Activated CD4-positive, alpha-beta T cell treated with anti-CD3 and anti-CD28 coated beads, Interleukin-2, amount 10 ng/mL, durations not matched to agents 24 days and 14 days (primary cell): ENCODE results near the gene CACNA2D3. TPM values are rescaled to one million over a fixed set of nuclear protein-coding genes. Genes with fewer than 3 reads are reported as not detected.

Experiments used
- DNase-seq: peaks from one replicate; pipeline ENCODE4 v3.0.0; 2022
- H3K27ac Mint-ChIP-seq: one replicate; pipeline ENCODE4 v1.8.0; 2022; ENCODE audit warnings: mild to moderate bottlenecking, mixed read lengths
- H3K27me3 Mint-ChIP-seq: one replicate; pipeline ENCODE4 v1.8.0; 2022; ENCODE audit warnings: mixed read lengths
- H3K36me3 Mint-ChIP-seq: one replicate; pipeline ENCODE4 v1.8.0; 2022; ENCODE audit warnings: low read depth, mild to moderate bottlenecking, mixed read lengths
- H3K4me1 Mint-ChIP-seq: one replicate; pipeline ENCODE4 v1.8.0; 2021; ENCODE audit warnings: mixed read lengths
- H3K4me3 Mint-ChIP-seq: one replicate; pipeline ENCODE4 v1.8.0; 2022; ENCODE audit warnings: mild to moderate bottlenecking, moderate library complexity, mixed read lengths
- H3K9me3 Mint-ChIP-seq: one replicate; pipeline ENCODE4 v1.8.0; 2021; ENCODE audit warnings: mixed read lengths
- intact Hi-C: fragments of 100-400 bp; cut with micrococcal nuclease; formaldehyde crosslinking; loops from one replicate; pipeline ENCODE4 v1.15.1; 2023
- total RNA-seq: library from RNA; stranded (reverse); gene quantifications from 2 replicates; pipeline ENCODE4 v1.2.3, GENCODE V29; 2022

CACNA2D3 gene
- total RNA-seq, 1 donor from 2014 or later, result not detected

DNA sequence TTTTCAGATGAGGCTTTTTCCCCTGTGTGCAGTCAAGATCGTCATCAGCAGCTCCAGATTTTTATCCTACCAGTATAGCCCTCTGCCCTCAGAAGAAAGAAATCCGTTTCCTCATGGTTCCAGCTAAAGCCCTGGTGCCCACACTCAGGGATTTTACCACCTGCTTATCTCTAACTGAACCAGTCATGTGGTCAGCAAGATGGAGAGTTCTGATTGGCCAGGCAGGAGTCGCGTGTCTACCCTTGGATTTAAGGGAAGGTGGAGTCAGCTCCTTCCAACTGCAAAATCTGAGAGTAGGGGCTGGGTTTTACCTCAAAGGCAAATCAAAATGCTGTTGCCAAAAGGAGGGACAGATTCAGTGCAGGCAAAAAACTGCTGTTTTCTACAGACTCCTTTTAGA is 670.2 kb downstream of the CACNA2D3 start:
- no peak for DNase-seq
- Mint-ChIP-seq H3K27ac (no peak overlapping the region), H3K36me3 (no peaks in the 10 kb centered on the region), H3K4me3 (no peak overlapping the region), H3K4me1 (no peaks in the 10 kb centered on the region), H3K9me3 (no peaks in the 10 kb centered on the region), H3K27me3 (no peaks in the 10 kb centered on the region)
- intact Hi-C loops, result no loop called here

DNA sequence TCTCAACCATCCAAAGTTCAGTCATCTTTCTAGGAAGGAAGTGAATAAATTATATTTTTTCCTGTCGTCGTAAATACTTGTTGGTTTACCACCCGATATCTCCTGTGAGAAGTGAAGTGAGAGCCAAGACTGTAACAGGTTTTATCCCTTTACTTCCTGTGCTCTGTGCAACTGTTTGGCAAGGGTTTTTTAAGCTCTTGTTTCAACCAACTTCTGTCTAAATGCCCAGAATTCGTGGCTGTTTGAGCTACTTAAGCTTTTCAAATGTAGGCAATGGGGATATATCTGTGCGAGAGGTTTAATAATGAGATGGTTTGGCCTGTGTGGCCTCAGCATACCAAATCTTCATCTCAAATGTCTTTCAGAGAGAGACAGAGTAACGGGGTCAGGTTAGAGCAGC is 670.8 kb downstream of the CACNA2D3 start:
- DNase-seq, result no peak
- Mint-ChIP-seq H3K36me3 (no peaks in the 10 kb centered on the region), H3K27me3 (no peaks in the 10 kb centered on the region), H3K27ac (no peak overlapping the region), H3K4me3 (no peak overlapping the region), H3K9me3 (no peaks in the 10 kb centered on the region), H3K4me1 (no peaks in the 10 kb centered on the region)
- intact Hi-C loops, result no loop called here

DNA sequence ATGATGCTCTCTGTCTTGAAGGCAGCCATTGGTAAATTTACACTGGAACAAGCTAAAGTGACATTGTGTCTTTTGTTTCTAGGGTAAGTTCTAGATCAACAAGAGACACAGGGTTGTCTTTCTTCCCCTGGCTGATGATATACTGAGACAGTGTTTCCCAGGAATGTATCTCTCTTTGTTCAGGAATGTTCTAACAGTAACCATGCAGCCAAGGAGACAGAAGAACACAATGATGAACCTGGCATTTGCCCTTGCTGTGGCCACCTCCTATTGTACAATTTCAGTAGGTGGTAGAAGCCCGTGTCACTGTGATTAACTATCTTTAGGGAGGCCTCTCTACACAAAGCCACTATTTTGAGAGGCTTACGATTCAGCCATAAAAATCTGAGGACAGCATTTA is 674.8 kb downstream of the CACNA2D3 start:
- Mint-ChIP-seq H3K4me3 (no peak overlapping the region), H3K36me3 (no peaks in the 10 kb centered on the region), H3K4me1 (no peaks in the 10 kb centered on the region), H3K9me3 (no peaks in the 10 kb centered on the region), H3K27me3 (no peaks in the 10 kb centered on the region), H3K27ac (no peak overlapping the region)
- intact Hi-C loops, result no loop called here
- DNase-seq, result no peak

DNA sequence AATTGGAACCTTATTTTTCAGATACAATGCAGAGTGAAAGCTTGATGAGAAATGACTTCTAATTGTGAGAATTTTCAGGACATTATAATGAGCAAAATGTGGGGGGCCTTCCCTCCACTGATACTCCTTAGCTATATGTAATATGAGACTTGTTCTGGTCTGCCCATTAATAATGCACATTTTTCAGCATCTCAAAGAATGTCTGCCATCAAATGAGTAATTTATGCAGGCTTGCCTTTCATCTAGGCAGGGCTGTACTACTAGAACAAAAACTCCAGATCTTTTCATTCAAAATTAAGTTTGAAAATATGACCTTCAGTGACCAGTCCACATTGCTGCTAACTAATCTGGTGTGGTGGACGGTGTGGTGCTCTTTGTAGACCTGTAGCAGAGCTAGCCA is 678.1 kb downstream of the CACNA2D3 start:
- no peaks in the 10 kb centered on the region for H3K27me3 Mint-ChIP-seq
- H3K36me3 Mint-ChIP-seq, result no peaks in the 10 kb centered on the region
- no peak for DNase-seq
- H3K27ac Mint-ChIP-seq, result no peak overlapping the region
- no peaks in the 10 kb centered on the region for H3K4me1 Mint-ChIP-seq
- no peak overlapping the region for H3K4me3 Mint-ChIP-seq
- intact Hi-C loops, result no loop called here
- no peaks in the 10 kb centered on the region for H3K9me3 Mint-ChIP-seq

DNA sequence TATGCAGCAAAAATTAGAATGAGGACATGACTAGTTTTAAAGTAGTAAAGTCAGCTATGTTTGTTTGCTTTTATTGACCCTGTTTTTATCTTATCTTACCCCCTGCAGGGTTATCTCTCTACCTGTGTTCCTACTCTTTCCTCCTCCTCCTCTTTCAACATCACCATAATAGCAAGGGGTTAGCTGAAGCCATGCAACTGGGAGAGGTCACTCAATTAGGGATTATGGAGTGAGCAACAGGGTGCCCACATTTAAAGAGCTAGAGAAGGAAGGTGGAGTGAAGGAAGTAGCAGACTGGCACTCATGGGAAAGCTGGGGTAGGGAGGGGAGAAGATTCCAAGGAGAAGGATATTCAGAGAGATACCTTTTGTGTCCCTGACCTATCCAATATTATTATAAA is 679.6 kb downstream of the CACNA2D3 start:
- H3K27me3 Mint-ChIP-seq, result no peaks in the 10 kb centered on the region
- no peaks in the 10 kb centered on the region for H3K4me1 Mint-ChIP-seq
- H3K9me3 Mint-ChIP-seq, result no peaks in the 10 kb centered on the region
- H3K36me3 Mint-ChIP-seq, result no peaks in the 10 kb centered on the region
- no peak overlapping the region for H3K27ac Mint-ChIP-seq
- no peak overlapping the region for H3K4me3 Mint-ChIP-seq
- DNase-seq, result no peak
- intact Hi-C loops, result no loop called here

DNA sequence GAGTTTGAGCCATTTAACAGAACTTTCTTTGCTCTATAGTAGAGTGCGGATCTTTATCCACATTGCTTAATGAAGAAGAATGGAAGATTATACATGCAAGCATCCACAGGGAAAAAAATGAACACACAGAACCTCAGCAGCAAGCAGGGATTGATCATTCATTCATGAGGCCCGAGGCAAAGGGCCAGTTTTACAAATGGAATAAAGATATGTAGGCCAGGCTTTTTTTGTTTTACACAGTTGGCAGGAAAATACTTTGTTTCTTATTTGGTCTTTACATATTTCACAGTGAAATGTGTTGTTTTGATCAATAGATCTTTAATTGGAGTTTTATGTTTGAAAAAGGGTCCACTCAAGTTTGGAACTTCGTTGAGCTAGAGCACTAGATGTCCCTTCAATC is 688.0 kb downstream of the CACNA2D3 start:
- H3K4me1 Mint-ChIP-seq, result no peaks in the 10 kb centered on the region
- no peak overlapping the region for H3K4me3 Mint-ChIP-seq
- H3K27ac Mint-ChIP-seq, result no peak overlapping the region
- peaks cover 9% of the 10 kb centered on the region for H3K9me3 Mint-ChIP-seq
- intact Hi-C loops, result no loop called here
- no peaks in the 10 kb centered on the region for H3K27me3 Mint-ChIP-seq
- no peaks in the 10 kb centered on the region for H3K36me3 Mint-ChIP-seq
- DNase-seq, result no peak

DNA sequence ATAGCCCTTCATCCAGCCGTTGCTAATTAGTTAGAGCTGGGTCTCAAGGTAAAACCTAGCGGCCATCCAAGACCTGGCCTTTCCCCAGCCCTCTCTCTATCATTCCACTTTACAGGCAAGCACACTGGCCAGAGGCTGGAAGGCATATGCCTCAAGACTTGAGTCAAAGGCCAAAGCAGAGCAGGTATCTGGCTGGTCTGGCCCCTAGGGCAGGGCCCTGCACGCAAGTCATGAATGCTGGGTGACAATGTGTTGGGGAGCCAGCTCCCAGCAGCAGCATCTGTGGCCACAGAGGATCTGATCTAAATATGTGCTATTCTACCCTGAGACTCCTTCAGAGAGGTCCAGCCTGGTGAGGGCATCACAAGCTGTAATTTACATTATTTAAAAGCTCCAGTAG is 691.9 kb downstream of the CACNA2D3 start:
- Mint-ChIP-seq H3K27me3 (no peaks in the 10 kb centered on the region), H3K9me3 (peaks cover 4% of the 10 kb centered on the region), H3K36me3 (no peaks in the 10 kb centered on the region), H3K27ac (no peak overlapping the region), H3K4me3 (no peak overlapping the region), H3K4me1 (no peaks in the 10 kb centered on the region)
- DNase-seq, result no peak
- intact Hi-C loops, result no loop called here

DNA sequence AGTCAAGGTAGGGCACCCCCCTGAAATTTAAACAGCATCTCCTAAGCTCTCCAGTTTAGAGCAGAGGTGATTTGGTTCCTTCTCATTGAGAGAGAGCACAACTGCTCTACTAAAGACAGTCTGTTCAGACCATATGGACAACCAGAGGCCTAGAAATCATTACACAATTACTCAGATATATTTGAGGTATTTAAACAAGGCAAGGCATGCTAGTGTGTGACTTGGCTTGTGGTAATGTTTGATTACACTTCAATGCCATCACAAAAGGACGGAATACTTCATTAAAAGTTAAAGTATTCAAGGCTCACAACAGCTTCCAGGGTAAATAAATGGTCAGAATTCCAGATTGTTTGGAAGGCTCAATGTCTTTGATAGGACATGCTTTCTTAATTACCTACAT is 695.3 kb downstream of the CACNA2D3 start:
- DNase-seq, result no peak
- H3K4me1 Mint-ChIP-seq, result no peaks in the 10 kb centered on the region
- H3K9me3 Mint-ChIP-seq, result no peaks in the 10 kb centered on the region
- no peak overlapping the region for H3K27ac Mint-ChIP-seq
- intact Hi-C loops, result no loop called here
- no peaks in the 10 kb centered on the region for H3K27me3 Mint-ChIP-seq
- no peaks in the 10 kb centered on the region for H3K36me3 Mint-ChIP-seq
- H3K4me3 Mint-ChIP-seq, result no peak overlapping the region

DNA sequence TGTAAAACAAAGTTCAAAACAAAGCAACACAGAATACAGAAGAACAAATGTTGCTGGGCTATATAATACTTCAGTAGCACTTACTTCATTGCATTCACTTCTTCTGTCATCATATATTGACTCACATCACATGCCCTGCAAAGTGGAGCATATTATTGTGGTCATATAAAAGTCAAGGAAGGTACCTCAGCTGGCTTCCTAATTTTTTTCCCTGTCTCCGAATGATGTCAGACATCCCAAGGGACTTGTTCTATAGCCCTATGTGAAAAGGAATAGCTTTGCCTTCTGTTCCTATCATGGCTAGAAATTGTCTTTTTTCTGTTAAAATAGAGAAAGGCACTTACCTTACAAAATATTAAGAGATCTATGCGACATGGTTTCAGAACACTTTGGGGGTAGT is 696.1 kb downstream of the CACNA2D3 start:
- H3K27me3 Mint-ChIP-seq, result no peaks in the 10 kb centered on the region
- no peak overlapping the region for H3K27ac Mint-ChIP-seq
- no peaks in the 10 kb centered on the region for H3K36me3 Mint-ChIP-seq
- intact Hi-C loops, result no loop called here
- no peaks in the 10 kb centered on the region for H3K9me3 Mint-ChIP-seq
- H3K4me3 Mint-ChIP-seq, result no peak overlapping the region
- DNase-seq, result no peak
- H3K4me1 Mint-ChIP-seq, result no peaks in the 10 kb centered on the region

DNA sequence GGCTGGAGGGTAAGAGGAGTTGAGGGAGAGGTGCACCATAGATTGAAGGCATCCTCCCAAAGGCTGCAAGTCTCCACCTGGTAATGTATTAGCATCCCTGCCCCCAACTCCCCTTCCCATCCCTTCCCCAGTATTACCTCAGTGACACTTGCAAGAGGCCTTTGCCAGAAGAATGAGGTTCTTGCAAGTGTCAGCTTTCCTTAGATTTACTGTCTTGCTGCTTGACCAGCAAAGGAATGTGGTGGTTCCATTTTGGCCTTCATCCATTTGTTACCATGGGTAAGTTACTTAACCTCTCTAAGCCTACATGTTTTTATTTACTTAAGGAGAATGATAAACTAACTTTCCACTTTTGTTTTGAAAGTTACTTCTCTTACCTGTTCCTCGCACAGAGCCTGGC is 696.6 kb downstream of the CACNA2D3 start:
- no peaks in the 10 kb centered on the region for H3K27me3 Mint-ChIP-seq

DNA sequence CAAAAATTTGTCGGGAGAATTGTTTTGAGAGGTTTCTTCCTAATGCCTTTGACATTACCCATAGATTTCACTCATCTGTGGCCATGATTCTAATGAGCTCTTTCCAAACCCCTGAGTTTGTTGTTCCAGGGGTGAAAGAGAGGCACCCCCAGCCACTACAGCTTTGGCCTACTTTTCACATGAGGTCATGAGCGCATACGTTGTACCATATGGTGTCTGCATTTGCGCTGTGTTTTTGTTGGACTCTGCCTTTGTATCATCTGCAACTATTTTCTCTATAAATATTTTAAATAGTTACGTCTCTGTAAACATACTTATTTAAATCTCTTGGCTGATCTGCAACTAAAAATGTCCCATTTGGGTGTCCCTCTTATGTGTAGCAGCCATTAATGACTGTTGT is 697.6 kb downstream of the CACNA2D3 start:
- H3K27ac Mint-ChIP-seq, result no peak overlapping the region
- no peaks in the 10 kb centered on the region for H3K27me3 Mint-ChIP-seq
- intact Hi-C loops, result no loop called here
- no peaks in the 10 kb centered on the region for H3K36me3 Mint-ChIP-seq
- no peak overlapping the region for H3K4me3 Mint-ChIP-seq
- H3K9me3 Mint-ChIP-seq, result no peaks in the 10 kb centered on the region
- no peaks in the 10 kb centered on the region for H3K4me1 Mint-ChIP-seq
- no peak for DNase-seq

More for the DNA sequence above, 696.6 kb downstream of the CACNA2D3 start:
- no peak overlapping the region for H3K27ac Mint-ChIP-seq
- H3K4me3 Mint-ChIP-seq, result no peak overlapping the region
- no peak for DNase-seq
- H3K9me3 Mint-ChIP-seq, result no peaks in the 10 kb centered on the region
- H3K36me3 Mint-ChIP-seq, result no peaks in the 10 kb centered on the region
- H3K4me1 Mint-ChIP-seq, result no peaks in the 10 kb centered on the region
- intact Hi-C loops, result no loop called here

DNA sequence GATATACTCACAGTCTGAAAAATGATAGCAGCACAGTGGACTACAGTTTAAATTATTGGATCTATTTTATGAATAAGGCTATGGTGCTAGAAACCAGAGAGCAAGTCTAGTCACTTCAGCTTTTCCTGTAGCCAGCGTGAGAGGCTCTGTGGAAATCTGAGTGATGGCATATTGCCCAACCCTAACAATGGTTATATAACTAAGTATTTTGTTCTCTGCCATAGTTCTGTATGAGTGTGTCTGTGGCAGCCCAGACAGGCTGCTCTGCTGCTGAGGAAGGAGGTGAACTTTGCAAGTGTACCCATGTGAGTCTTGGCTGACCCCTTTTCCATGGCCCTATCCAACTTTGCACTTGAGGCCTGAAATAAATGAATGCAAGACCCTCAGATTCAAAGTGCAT is 699.9 kb downstream of the CACNA2D3 start:
- intact Hi-C loops, result no loop called here
- no peaks in the 10 kb centered on the region for H3K4me1 Mint-ChIP-seq
- no peaks in the 10 kb centered on the region for H3K9me3 Mint-ChIP-seq
- H3K36me3 Mint-ChIP-seq, result no peaks in the 10 kb centered on the region
- no peak overlapping the region for H3K27ac Mint-ChIP-seq
- no peak overlapping the region for H3K4me3 Mint-ChIP-seq
- H3K27me3 Mint-ChIP-seq, result no peaks in the 10 kb centered on the region
- no peak for DNase-seq

DNA sequence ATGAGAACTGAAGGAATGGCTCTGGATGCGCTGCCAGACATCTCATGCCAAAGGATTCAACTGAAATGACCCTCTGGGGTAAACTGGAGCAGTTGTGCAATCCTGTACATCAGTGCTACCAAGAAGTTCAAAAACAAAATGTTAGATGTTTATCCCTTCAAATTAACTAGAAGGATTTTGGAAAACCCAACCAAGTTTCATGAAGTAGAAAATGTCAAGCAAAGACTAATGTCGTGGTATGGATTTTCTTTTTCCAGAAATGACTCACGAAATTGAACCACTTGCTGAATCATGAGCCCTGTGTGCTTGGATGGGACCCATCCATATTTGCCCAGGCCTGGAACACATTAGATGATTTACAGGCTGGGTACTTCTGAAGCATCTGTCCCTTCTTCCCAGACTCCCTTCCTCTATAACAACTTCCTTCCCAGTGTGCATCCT is 703.9 kb downstream of the CACNA2D3 start:
- Mint-ChIP-seq H3K36me3 (no peaks in the 10 kb centered on the region), H3K27ac (no peak overlapping the region), H3K27me3 (no peaks in the 10 kb centered on the region), H3K9me3 (no peaks in the 10 kb centered on the region), H3K4me3 (no peak overlapping the region), H3K4me1 (no peaks in the 10 kb centered on the region)
- no peak for DNase-seq
- intact Hi-C loops, result no loop called here

DNA sequence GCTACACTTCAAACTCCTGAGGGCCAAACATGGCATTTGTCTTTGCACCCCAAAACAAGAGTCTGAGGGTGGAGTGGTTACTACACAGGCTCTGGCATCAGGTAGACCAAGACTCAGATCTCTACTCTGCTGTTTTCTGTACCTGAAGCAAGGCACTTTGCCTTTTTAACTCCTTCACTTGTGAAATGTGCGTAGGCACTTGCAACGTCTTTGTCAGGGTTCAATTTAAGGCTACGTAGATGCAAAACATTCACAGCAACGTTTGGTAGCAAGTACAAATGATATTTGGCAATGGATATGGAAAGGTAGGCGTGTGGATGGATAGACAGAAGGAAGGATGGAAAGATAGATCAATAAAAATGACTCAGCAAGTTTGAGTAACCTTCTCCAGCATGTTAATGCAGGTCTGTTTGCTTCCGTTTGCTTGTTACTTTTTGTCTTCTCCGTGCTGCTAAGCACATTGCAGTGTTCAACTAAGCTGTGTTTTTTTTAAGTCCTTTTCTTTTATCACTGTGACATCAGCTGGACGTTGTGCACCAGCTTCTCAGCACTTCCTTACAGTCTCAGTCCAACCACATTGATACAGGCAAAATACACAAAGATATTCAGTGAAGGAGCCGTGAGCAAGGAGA is 704.8 kb downstream of the CACNA2D3 start:
- no peaks in the 10 kb centered on the region for H3K4me1 Mint-ChIP-seq
- H3K36me3 Mint-ChIP-seq, result no peaks in the 10 kb centered on the region
- H3K27ac Mint-ChIP-seq, result no peak overlapping the region
- DNase-seq, result no peak
- intact Hi-C loops, result no loop called here
- no peak overlapping the region for H3K4me3 Mint-ChIP-seq
- no peaks in the 10 kb centered on the region for H3K27me3 Mint-ChIP-seq
- no peaks in the 10 kb centered on the region for H3K9me3 Mint-ChIP-seq

DNA sequence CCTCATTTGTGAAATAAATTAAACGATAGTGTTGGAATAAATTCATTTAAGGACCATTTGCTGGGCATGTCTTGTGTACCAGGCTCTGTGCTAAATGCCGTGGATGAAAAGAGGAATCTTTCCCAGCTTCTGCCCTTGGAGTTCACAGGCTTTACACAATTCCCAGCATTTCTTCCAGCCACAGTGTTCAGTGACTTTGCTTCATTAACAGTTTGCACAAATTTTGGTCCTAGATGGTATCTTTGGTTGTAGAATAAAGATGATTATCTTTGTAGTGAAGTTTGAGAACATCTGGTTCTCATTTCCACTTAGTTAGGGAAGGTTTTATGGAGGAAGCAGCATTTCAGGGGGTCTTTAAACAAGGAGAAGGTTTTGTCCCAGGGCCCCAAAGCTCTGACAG is 705.4 kb downstream of the CACNA2D3 start:
- no peaks in the 10 kb centered on the region for H3K27me3 Mint-ChIP-seq
- no peak overlapping the region for H3K4me3 Mint-ChIP-seq
- no peaks in the 10 kb centered on the region for H3K9me3 Mint-ChIP-seq
- no peak overlapping the region for H3K27ac Mint-ChIP-seq
- intact Hi-C loops, result no loop called here
- H3K36me3 Mint-ChIP-seq, result no peaks in the 10 kb centered on the region
- no peaks in the 10 kb centered on the region for H3K4me1 Mint-ChIP-seq
- DNase-seq, result no peak
